SH-SY5Y (cell line): ENCODE measurements around the gene CAMK2N2.

Experiments
- GATA2 ChIP-seq: IDR thresholded peaks from 2 replicates; pipeline ENCODE4 v1.6.1; 2011; ENCODE audit warnings: mild to moderate bottlenecking, low read depth, low read length
- GATA3 ChIP-seq: IDR thresholded peaks from 2 replicates; pipeline ENCODE4 v1.6.1; 2011; ENCODE audit warnings: low read depth, mild to moderate bottlenecking, low read length, moderate library complexity

- no peak for TF ChIP-seq GATA3
- no peak for TF ChIP-seq GATA2
These were observed 37.4 kb downstream of the CAMK2N2 start for GRCh38 chr3:184223946-184224345.
